Glutamatergic neuron (in vitro differentiated cells): ENCODE results near the gene ELFN2. TPM values are rescaled to one million over a fixed set of nuclear protein-coding genes. Genes with fewer than 3 reads are reported as not detected.
"Not testable (repeated sequence)": the region's sequence is repeated elsewhere in the genome, so short reads cannot be mapped to it uniquely, and the experiment has no call there.

Experiments used
- DNase-seq: peaks from one replicate; pipeline ENCODE4 v3.0.0; 2022
- H3K27ac Mint-ChIP-seq: one replicate; pipeline ENCODE4 v1.8.0; 2020; ENCODE audit warnings: mild to moderate bottlenecking, mixed read lengths, inconsistent platforms; ENCODE audit not compliant: unreplicated experiment
- H3K27me3 Mint-ChIP-seq: one replicate; pipeline ENCODE4 v1.8.0; 2020; ENCODE audit warnings: mild to moderate bottlenecking, moderate library complexity, mixed read lengths, inconsistent platforms; ENCODE audit not compliant: unreplicated experiment
- H3K36me3 Mint-ChIP-seq: one replicate; pipeline ENCODE4 v1.8.0; 2020; ENCODE audit warnings: mild to moderate bottlenecking, mixed read lengths, inconsistent platforms; ENCODE audit not compliant: unreplicated experiment
- H3K4me1 Mint-ChIP-seq: one replicate; pipeline ENCODE4 v1.8.0; 2020; ENCODE audit warnings: mild to moderate bottlenecking, low read depth, mixed read lengths, inconsistent platforms; ENCODE audit not compliant: unreplicated experiment
- H3K4me3 Mint-ChIP-seq: one replicate; pipeline ENCODE4 v1.8.0; 2020; ENCODE audit warnings: mild to moderate bottlenecking, mixed read lengths, inconsistent platforms; ENCODE audit not compliant: unreplicated experiment
- H3K9me3 Mint-ChIP-seq: one replicate; pipeline ENCODE4 v1.8.0; 2020; ENCODE audit warnings: mild to moderate bottlenecking, moderate library complexity, mixed read lengths, inconsistent platforms; ENCODE audit not compliant: unreplicated experiment
- CTCF ChIP-seq: fragments of 200-600 bp; sonication (generic); IDR thresholded peaks from one replicate; pipeline ENCODE4 v1.5.0; 2021; ENCODE audit not compliant: partially characterized antibody, unreplicated experiment
- total RNA-seq: library from RNA; stranded (reverse); fragmentation: NEBNext Ultra II Directional; extraction: Animal tissue kit (Norgen Biotek cat#: 25700); gene quantifications from one replicate; pipeline ENCODE4 v1.2.1, GENCODE V29; 2021; ENCODE audit not compliant: unreplicated experiment

The ELFN2 gene
- total RNA-seq, 1 donor from 2014 or later: 7.3 TPM

- H3K27me3 Mint-ChIP-seq: peaks cover 9% of the 10 kb centered on the region
- H3K4me3 Mint-ChIP-seq: peak overlapping the region; percentile 46
- peaks cover 8% of the 10 kb centered on the region for H3K9me3 Mint-ChIP-seq
- no peaks in the 10 kb centered on the region for H3K36me3 Mint-ChIP-seq
- H3K4me1 Mint-ChIP-seq: peaks cover 48% of the 10 kb centered on the region
- peak; percentile 34 for DNase-seq
- peak overlapping the region; percentile 78 for H3K27ac Mint-ChIP-seq
- no peak for TF ChIP-seq CTCF
Observed at GRCh38 chr22:37401401-37402183, 25.7 kb downstream of the ELFN2 start.

- Mint-ChIP-seq H3K4me3 (no peak overlapping the region), H3K27ac (peak overlapping the region; percentile 52)
Observed at GRCh38 chr22:37400719-37401118, 26.6 kb downstream of the ELFN2 start.

GRCh38 chr22:37399457-37399856 is 27.8 kb downstream of the ELFN2 start:
- H3K27ac Mint-ChIP-seq, H3K9me3 Mint-ChIP-seq, H3K27me3 Mint-ChIP-seq, H3K36me3 Mint-ChIP-seq, H3K4me3 Mint-ChIP-seq, DNase-seq: not testable (repeated sequence)
- H3K4me1 Mint-ChIP-seq: peaks cover 48% of the 10 kb centered on the region

More at GRCh38 chr22:37400719-37401118, 26.6 kb downstream of the ELFN2 start:
- TF ChIP-seq CTCF: no peak
- Mint-ChIP-seq H3K4me1 (peaks cover 46% of the 10 kb centered on the region), H3K27me3 (peaks cover 8% of the 10 kb centered on the region), H3K36me3 (no peaks in the 10 kb centered on the region), H3K9me3 (peaks cover 8% of the 10 kb centered on the region)
- no peak for DNase-seq

- Mint-ChIP-seq H3K9me3 (peaks cover 15% of the 10 kb centered on the region), H3K4me1 (peaks cover 43% of the 10 kb centered on the region), H3K4me3 (no peak overlapping the region), H3K27ac (no peak overlapping the region), H3K36me3 (no peaks in the 10 kb centered on the region), H3K27me3 (peaks cover 7% of the 10 kb centered on the region)
- DNase-seq: no peak
- TF ChIP-seq CTCF: no peak
Observed at GRCh38 chr22:37397226-37397625, 30.1 kb downstream of the ELFN2 start.

GRCh38 chr22:37396488-37397084 is 30.7 kb downstream of the ELFN2 start:
- no peaks in the 10 kb centered on the region for H3K36me3 Mint-ChIP-seq
- H3K27ac Mint-ChIP-seq: no peak overlapping the region
- TF ChIP-seq CTCF: no peak
- no peak for DNase-seq
- H3K9me3 Mint-ChIP-seq: peaks cover 15% of the 10 kb centered on the region
- H3K4me1 Mint-ChIP-seq: peaks cover 39% of the 10 kb centered on the region
- H3K4me3 Mint-ChIP-seq: no peak overlapping the region
- H3K27me3 Mint-ChIP-seq: peaks cover 9% of the 10 kb centered on the region
